ENCODE measurements around the gene FOXJ1.

DNA sequence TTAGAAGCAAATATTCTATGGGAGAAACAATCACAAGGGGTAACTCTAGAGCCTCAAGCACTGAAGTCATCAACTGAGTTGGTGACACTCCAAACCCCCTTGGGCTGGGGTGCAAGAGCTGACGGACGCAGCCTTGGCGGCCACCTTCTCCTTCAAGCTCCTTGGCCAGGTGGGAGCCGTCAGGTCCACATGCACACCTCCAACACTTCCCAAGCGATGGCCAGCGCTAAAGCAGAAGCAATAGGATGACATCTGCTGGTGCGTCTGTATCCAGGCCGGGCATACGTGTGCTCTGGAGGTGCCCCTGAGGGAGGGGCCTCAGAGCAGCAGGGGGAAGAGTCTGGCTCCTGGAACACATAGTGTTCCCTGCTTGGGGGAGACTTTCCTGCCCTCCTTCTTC, 12.2 kb upstream of the FOXJ1 start:
- TF ChIP-seq SIN3A (IDR thresholded peaks at IDR 0.05; ENCODE audit: borderline replicate concordance, insufficient read depth, low read length) (no peak), TAF1 (IDR thresholded peaks at IDR 0.05; ENCODE audit: borderline replicate concordance, insufficient read depth, low read length) (no peak), POLR2AphosphoS5 (IDR thresholded peaks at IDR 0.05; ENCODE audit: low read depth, low read length) (no peak)

All from PFSK-1 (cell line).